Activated CD8-positive, alpha-beta memory T cell treated with anti-CD3 and anti-CD28 coated beads, Interleukin-2, amount 50 U/mL, for 4 hours (primary cell): ENCODE measurements around the gene ATRAID.
A peak's percentile ranks its signal among the peaks of the same experiment; 100 is the strongest.
"Not testable (repeated sequence)": the region's sequence is repeated elsewhere in the genome, so short reads cannot be mapped to it uniquely, and the experiment has no call there.

Experiments
- DNase-seq: peaks from one replicate; pipeline ENCODE4 v3.0.0-alpha.2; 2020

The ATRAID gene

GRCh38 chr2:27194538-27195354 is 17.1 kb upstream of the ATRAID start:
- no peak for DNase-seq

- DNase-seq, result not testable (repeated sequence)
Observed at GRCh38 chr2:27195799-27196198, 16.0 kb upstream of the ATRAID start.

GRCh38 chr2:27198068-27198467 is 13.8 kb upstream of the ATRAID start:
- not testable (repeated sequence) for DNase-seq

- DNase-seq, result no peak
Observed at GRCh38 chr2:27198627-27199026, 13.2 kb upstream of the ATRAID start.

- DNase-seq, result no peak
Observed at GRCh38 chr2:27199241-27199640, 12.6 kb upstream of the ATRAID start.

GRCh38 chr2:27201675-27202074 is 10.2 kb upstream of the ATRAID start:
- DNase-seq, result no peak

GRCh38 chr2:27202854-27203253 is 9.0 kb upstream of the ATRAID start:
- no peak for DNase-seq

- no peak for DNase-seq
Observed at GRCh38 chr2:27203741-27204140, 8.1 kb upstream of the ATRAID start.

- no peak for DNase-seq
Observed at GRCh38 chr2:27204566-27204965, 7.3 kb upstream of the ATRAID start.

GRCh38 chr2:27205206-27205605 is 6.6 kb upstream of the ATRAID start:
- DNase-seq, result no peak

GRCh38 chr2:27206346-27206745 is 5.5 kb upstream of the ATRAID start:
- no peak for DNase-seq

GRCh38 chr2:27208486-27209050 is 3.3 kb upstream of the ATRAID start:
- no peak for DNase-seq

GRCh38 chr2:27209621-27210401 is 2.0 kb upstream of the ATRAID start:
- no peak for DNase-seq

- DNase-seq, result no peak
Observed at GRCh38 chr2:27211241-27211942, 449 bp upstream of the ATRAID start.

GRCh38 chr2:27212626-27213471 is 1.0 kb downstream of the ATRAID start:
- no peak for DNase-seq

- no peak for DNase-seq
Observed at GRCh38 chr2:27214941-27215340, 3.1 kb downstream of the ATRAID start.

GRCh38 chr2:27216416-27217137 is 4.7 kb downstream of the ATRAID start:
- no peak for DNase-seq

GRCh38 chr2:27217173-27218121 is 5.6 kb downstream of the ATRAID start, which contains the start of gene CAD:
Gene CAD, plus strand, starts transcription at chr2:27217369. Its CDS starts 183 bp downstream, at chr2:27217552.
- peak; percentile 90 for DNase-seq

GRCh38 chr2:27218614-27219013 is 6.8 kb downstream of the ATRAID start:
- no peak for DNase-seq

GRCh38 chr2:27219091-27219490 is 7.2 kb downstream of the ATRAID start:
- DNase-seq, result no peak
